ENCODE data around the gene PLXNA4. TPM values are rescaled to one million over a fixed set of nuclear protein-coding genes. Genes with fewer than 3 reads are reported as not detected.

Gene PLXNA4
- total RNA-seq, 1 experiment from 2014 or later: 0.11 TPM

DNA sequence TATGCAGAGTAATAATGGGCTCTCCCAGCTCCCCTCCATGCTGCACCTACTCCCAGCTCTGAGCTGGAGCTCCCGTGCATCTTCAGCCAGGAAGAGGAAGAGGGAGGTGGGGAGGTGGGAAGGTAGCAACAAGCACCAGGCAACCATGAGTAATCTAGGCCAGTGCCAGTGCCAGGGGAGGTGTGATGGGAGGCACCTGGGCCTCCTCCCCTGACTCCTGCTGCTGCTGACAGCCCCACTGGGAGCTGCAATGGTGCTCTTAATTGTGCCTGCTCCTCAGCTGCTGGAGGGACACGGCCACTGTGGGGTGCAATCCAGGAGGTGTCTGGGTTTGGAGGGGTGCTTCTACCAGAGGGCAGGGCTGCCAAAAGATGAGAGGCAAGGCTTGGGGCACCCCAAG, 243.0 kb downstream of the PLXNA4 start:
- POLR2A ChIA-PET (ENCODE audit: low non-redundant PET): no interaction called here
- no TSS peak for BruUV-seq (replicated peaks)
- Histone ChIP-seq H3K36me3 (ENCODE audit: insufficient read depth, low read length, poor library complexity, severe bottlenecking) (no peaks in the 10 kb centered on the region), H3K4me1 (ENCODE audit: insufficient read depth, low read length, poor library complexity, severe bottlenecking) (no peaks in the 10 kb centered on the region), H3K27ac (ENCODE audit: low read depth, low read length, poor library complexity, severe bottlenecking) (no peak overlapping the region), H3K9me3 (ENCODE audit: low read depth, low read length, poor library complexity, severe bottlenecking) (no peaks in the 10 kb centered on the region), H3K4me3 (ENCODE audit: low read depth, low read length, poor library complexity, severe bottlenecking) (no peak overlapping the region), H3K27me3 (replicated peaks; ENCODE audit: insufficient read depth, low read depth, low read length, poor library complexity) (peaks cover 28% of the 10 kb centered on the region)
- DNase-seq (ENCODE audit: low spot score): no peak
- intact Hi-C loops (cut with micrococcal nuclease; ENCODE audit: unreplicated experiment): no loop called here
- no peak for TF ChIP-seq EZH2 (IDR thresholded peaks at IDR 0.05; ENCODE audit: borderline replicate concordance, low read depth, low read length, poor library complexity, severe bottlenecking)
- TF ChIP-seq, protein P1, sequence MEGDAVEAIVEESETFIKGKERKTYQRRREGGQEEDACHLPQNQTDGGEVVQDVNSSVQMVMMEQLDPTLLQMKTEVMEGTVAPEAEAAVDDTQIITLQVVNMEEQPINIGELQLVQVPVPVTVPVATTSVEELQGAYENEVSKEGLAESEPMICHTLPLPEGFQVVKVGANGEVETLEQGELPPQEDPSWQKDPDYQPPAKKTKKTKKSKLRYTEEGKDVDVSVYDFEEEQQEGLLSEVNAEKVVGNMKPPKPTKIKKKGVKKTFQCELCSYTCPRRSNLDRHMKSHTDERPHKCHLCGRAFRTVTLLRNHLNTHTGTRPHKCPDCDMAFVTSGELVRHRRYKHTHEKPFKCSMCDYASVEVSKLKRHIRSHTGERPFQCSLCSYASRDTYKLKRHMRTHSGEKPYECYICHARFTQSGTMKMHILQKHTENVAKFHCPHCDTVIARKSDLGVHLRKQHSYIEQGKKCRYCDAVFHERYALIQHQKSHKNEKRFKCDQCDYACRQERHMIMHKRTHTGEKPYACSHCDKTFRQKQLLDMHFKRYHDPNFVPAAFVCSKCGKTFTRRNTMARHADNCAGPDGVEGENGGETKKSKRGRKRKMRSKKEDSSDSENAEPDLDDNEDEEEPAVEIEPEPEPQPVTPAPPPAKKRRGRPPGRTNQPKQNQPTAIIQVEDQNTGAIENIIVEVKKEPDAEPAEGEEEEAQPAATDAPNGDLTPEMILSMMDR (conservative IDR thresholded peaks at IDR 0.05; ENCODE audit: low read depth, low read length): no peak
- CTCF ChIA-PET: no interaction called here

DNA sequence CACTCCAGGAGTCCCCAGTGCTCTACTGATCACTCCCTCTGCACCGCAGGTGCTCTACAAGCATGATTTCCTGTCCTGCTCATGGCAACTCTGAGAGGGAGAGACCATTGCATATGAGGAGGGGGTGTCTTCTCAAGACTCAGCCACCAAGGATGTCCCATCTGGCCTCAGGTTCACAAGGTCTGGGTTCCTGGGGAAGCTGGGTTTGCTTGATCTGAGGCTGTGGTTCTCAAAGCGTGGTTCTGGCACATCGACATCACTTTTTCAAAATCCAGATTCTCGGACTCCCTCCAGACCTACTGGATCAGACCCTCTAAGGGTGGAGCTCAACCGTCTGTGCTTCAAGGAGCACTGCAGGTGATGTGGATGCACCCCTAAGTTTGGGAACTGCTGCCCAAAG, 247.5 kb downstream of the PLXNA4 start:
- CTCF ChIA-PET: no interaction called here
- H3K9me3 ChIP-seq (ENCODE audit: low read depth, low read length, poor library complexity, severe bottlenecking): no peaks in the 10 kb centered on the region
- no peak overlapping the region for H3K27ac ChIP-seq (ENCODE audit: low read depth, low read length, poor library complexity, severe bottlenecking)
- no TSS peak for BruUV-seq (replicated peaks)
- H3K4me1 ChIP-seq (ENCODE audit: insufficient read depth, low read length, poor library complexity, severe bottlenecking): no peaks in the 10 kb centered on the region
- no peaks in the 10 kb centered on the region for H3K36me3 ChIP-seq (ENCODE audit: insufficient read depth, low read length, poor library complexity, severe bottlenecking)
- H3K27me3 ChIP-seq (replicated peaks; ENCODE audit: insufficient read depth, low read depth, low read length, poor library complexity): peaks cover 55% of the 10 kb centered on the region
- no peak for DNase-seq (ENCODE audit: low spot score)
- POLR2A ChIA-PET (ENCODE audit: low non-redundant PET): no interaction called here
- no peak overlapping the region for H3K4me3 ChIP-seq (ENCODE audit: low read depth, low read length, poor library complexity, severe bottlenecking)
- intact Hi-C loops (cut with micrococcal nuclease; ENCODE audit: unreplicated experiment): no loop called here
- TF ChIP-seq EZH2 (IDR thresholded peaks at IDR 0.05; ENCODE audit: borderline replicate concordance, low read depth, low read length, poor library complexity, severe bottlenecking): no peak
- TF ChIP-seq, protein P1 (conservative IDR thresholded peaks at IDR 0.05; ENCODE audit: low read depth, low read length): no peak

DNA sequence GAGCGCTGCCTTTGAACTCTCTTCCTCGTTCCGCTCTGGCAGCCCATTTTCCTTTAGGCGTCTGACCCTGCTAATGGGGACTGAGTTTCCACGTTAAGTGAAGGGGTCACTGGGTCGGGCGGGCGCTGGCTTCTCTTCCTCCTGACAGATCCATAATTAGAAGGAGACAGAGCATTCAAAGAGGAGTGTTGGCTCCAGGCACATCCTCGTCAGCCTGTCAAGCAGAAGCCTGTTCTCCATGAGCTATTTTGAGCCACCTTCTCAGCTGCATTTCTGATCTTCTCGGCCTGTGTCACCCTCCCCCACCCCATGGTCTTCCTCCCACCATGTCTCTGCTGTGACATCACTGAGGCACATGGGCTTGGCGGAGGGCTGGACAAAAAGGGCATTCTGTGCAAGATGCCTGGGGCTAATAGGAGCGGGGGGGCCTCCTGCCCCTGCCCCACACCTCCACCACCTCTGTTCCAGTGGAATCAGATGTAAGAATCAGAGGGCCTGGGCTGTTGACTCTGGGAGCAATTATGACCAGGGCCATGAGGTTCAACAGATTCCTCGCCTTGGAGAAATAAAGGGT, 248.1 kb downstream of the PLXNA4 start:
- CTCF ChIA-PET: no interaction called here
- no TSS peak for BruUV-seq (replicated peaks)
- intact Hi-C loops (cut with micrococcal nuclease; ENCODE audit: unreplicated experiment): no loop called here
- POLR2A ChIA-PET (ENCODE audit: low non-redundant PET): no interaction called here
- Histone ChIP-seq H3K27me3 (replicated peaks; ENCODE audit: insufficient read depth, low read depth, low read length, poor library complexity) (peaks cover 55% of the 10 kb centered on the region), H3K4me1 (ENCODE audit: insufficient read depth, low read length, poor library complexity, severe bottlenecking) (no peaks in the 10 kb centered on the region), H3K4me3 (ENCODE audit: low read depth, low read length, poor library complexity, severe bottlenecking) (no peak overlapping the region), H3K27ac (ENCODE audit: low read depth, low read length, poor library complexity, severe bottlenecking) (no peak overlapping the region), H3K9me3 (ENCODE audit: low read depth, low read length, poor library complexity, severe bottlenecking) (no peaks in the 10 kb centered on the region), H3K36me3 (ENCODE audit: insufficient read depth, low read length, poor library complexity, severe bottlenecking) (no peaks in the 10 kb centered on the region)
- TF ChIP-seq EZH2 (IDR thresholded peaks at IDR 0.05; ENCODE audit: borderline replicate concordance, low read depth, low read length, poor library complexity, severe bottlenecking): no peak
- TF ChIP-seq, protein P1 (conservative IDR thresholded peaks at IDR 0.05; ENCODE audit: low read depth, low read length): no peak
- no peak for DNase-seq (ENCODE audit: low spot score)

Data from A673 (cell line).